Stomach smooth muscle (tissue), 2 donors: ENCODE measurements around the gene PARD3B.

Experiments used
- H3K27ac ChIP-seq: one replicate; pipeline ENCODE4 v1.7.0; 2013; ENCODE audit warnings: mild to moderate bottlenecking, low read length, inconsistent platforms
- H3K27me3 ChIP-seq, 2 donors: one replicate each; pipeline ENCODE4 v1.7.0; 2013; ENCODE audit warnings: low read length in 2 of 2; ENCODE audit not compliant: insufficient read depth in 2 of 2, control insufficient read depth in 1 of 2
- H3K36me3 ChIP-seq, 2 donors: one replicate each; pipeline ENCODE4 v1.7.0; 2013; ENCODE audit warnings: low read length in 2 of 2; ENCODE audit not compliant: control insufficient read depth in 2 of 2, insufficient read depth in 2 of 2
- H3K4me1 ChIP-seq: one replicate; pipeline ENCODE4 v1.7.0; 2013; ENCODE audit warnings: low read length; ENCODE audit not compliant: control insufficient read depth, insufficient read depth
- H3K4me3 ChIP-seq, 2 donors: one replicate each; pipeline ENCODE4 v1.7.0; 2013; ENCODE audit warnings: low read length in 2 of 2
- H3K9ac ChIP-seq, 2 donors: one replicate each; pipeline ENCODE4 v1.7.0; 2013; ENCODE audit warnings: low read length in 2 of 2, mild to moderate bottlenecking in 1 of 2
- H3K9me3 ChIP-seq, 2 donors: one replicate each; pipeline ENCODE4 v1.7.0; 2013; ENCODE audit warnings: low read length in 2 of 2; ENCODE audit not compliant: control insufficient read depth in 2 of 2
- donor health status: healthy.
- donor health status: Pancreatic carcinoma.

PARD3B gene

DNA sequence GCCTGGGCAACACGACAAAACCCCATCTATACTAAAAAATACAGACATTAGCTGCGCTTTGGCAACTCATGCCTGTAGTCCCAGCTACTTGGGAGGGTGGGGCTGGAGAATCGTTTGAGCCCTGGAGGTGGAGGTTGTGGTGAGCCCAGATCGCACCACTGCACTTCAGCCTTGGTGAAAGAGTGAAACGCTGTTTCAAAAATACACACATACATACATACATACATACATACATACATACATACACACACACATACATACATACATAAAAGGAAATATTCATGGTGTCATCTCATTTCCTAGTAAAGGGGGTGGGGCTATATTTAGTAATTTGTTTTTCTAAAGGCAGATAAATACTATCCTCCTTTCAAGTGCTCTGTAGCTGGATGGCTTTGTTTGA is 205.1 kb downstream of the PARD3B start:
- no peaks in the 10 kb centered on the region for H3K9me3 ChIP-seq
- no peaks in the 10 kb centered on the region for H3K36me3 ChIP-seq
- H3K27me3 ChIP-seq = no peaks in the 10 kb centered on the region
- H3K9ac ChIP-seq = no peak overlapping the region
- no peak overlapping the region for H3K4me3 ChIP-seq
- H3K4me1 ChIP-seq = no peaks in the 10 kb centered on the region
- H3K27ac ChIP-seq = no peak overlapping the region

DNA sequence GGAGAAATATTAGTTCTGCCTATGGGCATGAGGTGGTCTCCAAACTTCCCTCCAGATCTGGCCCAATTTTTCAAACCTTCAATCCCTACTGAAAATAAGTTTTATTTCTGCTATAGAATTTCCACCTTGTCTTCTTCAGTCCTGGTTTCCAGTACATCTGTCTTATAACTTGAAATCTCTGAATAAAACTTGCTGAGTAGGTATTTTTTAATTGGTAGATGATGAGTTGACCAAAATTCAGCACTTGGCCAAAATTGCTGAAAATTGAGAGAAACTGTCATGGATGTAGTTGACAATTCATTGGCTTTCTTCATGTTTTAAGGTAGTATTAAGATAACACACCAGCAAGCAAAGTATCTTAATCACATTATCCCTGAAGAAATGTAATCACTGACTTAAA is 206.2 kb downstream of the PARD3B start:
- no peak overlapping the region for H3K27ac ChIP-seq
- no peak overlapping the region for H3K4me3 ChIP-seq
- no peaks in the 10 kb centered on the region for H3K27me3 ChIP-seq
- no peaks in the 10 kb centered on the region for H3K9me3 ChIP-seq
- H3K4me1 ChIP-seq = no peaks in the 10 kb centered on the region
- H3K36me3 ChIP-seq = no peaks in the 10 kb centered on the region
- no peak overlapping the region for H3K9ac ChIP-seq

DNA sequence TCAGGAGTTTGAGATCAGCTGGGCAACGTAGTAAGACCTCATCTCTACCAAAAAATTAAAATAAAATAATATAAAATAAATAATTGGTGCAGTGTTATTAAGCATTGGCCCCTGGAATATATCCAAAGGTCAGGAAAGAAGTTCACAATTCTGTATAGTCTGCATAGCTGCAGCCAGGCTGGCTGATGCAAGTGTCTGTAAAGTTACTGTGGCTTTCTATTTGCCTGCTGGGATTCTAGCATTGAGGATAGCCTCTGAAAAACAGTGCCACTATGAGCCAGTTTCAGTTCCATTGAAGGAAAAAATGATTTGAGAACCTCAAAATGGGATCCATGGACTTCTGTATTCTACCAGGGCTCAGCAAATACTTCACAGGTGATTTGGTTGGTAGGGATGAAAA is 208.6 kb downstream of the PARD3B start:
- Histone ChIP-seq H3K4me1 (no peaks in the 10 kb centered on the region), H3K27me3 (no peaks in the 10 kb centered on the region)

DNA sequence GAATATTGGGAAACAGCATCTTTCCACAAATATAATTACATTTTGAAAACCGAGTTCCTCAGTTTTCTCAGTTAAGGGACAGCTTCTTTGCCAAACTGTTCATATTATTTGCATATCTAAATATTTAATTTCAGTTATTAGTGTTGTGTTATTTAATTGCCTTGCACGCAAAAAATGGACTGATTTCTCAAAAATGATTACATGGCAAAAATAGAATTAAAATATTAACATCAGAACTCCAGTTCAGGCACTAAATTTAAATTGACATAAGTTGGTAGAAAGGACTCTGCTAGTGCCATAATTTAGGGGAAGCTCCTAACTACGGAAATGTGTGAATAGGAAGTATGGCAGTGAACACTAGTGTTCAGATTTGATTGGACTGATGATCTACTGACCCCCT is 209.6 kb downstream of the PARD3B start:
- no peaks in the 10 kb centered on the region for H3K9me3 ChIP-seq
- H3K4me3 ChIP-seq = no peak overlapping the region
- H3K9ac ChIP-seq = no peak overlapping the region
- no peaks in the 10 kb centered on the region for H3K4me1 ChIP-seq
- no peaks in the 10 kb centered on the region for H3K36me3 ChIP-seq
- H3K27me3 ChIP-seq = no peaks in the 10 kb centered on the region
- no peak overlapping the region for H3K27ac ChIP-seq

More for the DNA sequence above, 208.6 kb downstream of the PARD3B start:
- H3K9ac ChIP-seq = no peak overlapping the region
- H3K4me3 ChIP-seq = no peak overlapping the region
- H3K9me3 ChIP-seq = no peaks in the 10 kb centered on the region
- no peak overlapping the region for H3K27ac ChIP-seq
- H3K36me3 ChIP-seq = no peaks in the 10 kb centered on the region

DNA sequence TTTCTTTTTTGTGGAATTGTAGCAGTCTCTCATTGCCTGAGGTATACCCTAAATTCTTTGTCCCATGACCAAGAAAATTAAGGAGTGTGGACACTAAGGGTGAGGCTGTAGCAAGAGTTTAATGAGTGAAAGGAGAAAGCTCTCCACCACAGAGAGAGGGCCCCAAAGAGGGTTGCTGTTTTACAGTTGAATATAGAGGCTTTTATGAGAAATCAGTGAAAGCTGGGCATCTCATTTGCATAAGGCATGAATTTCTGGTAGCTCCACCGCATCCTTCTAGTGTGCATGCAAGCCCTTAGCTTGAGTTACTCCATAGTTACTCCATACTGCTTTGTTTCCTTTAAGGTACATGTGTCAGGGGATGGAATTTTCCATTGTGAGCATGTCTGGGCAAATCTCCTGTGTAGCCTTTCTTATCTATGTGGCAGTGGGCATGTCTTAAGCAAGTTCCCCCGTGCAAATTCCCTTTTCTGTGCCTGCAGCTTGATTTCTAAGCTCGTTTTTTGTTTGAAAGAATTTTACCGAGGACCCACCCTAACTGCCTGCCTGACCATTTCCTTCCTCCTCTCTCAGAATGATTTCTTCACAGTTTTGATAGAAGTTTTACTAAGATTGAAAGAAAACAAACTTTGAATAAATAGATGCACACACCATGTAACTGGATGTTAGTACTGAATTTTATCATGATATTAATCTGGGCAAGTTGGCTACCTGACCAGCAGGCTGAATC is 218.9 kb downstream of the PARD3B start:
- Histone ChIP-seq H3K4me3 (no peak overlapping the region), H3K36me3 (no peaks in the 10 kb centered on the region), H3K9ac (no peak overlapping the region), H3K4me1 (no peaks in the 10 kb centered on the region), H3K9me3 (peaks cover 0 to 14% of the 10 kb centered on the region in 2 donors), H3K27ac (no peak overlapping the region), H3K27me3 (no peaks in the 10 kb centered on the region)

DNA sequence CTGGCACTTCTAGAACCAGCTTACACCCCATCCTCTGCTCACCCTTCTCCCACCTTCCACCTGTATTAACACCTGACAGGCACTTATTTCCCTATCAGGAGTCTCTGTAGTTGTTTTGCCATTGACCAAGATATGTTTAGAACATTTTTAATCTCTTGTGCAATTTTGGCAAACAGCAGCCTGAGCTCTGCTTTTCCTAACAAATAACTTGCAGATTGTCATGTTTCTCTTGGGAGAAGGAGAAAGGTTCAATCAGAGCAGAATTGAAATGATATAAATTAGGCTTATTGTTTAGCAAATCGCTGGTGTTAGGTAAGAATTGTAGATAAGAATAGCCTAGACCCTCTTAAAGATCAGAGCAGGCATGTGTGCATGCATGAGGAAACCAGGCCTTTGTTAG is 225.5 kb downstream of the PARD3B start:
- Histone ChIP-seq H3K9ac (no peak overlapping the region), H3K27ac (no peak overlapping the region), H3K36me3 (no peaks in the 10 kb centered on the region), H3K9me3 (no peaks in the 10 kb centered on the region), H3K4me1 (no peaks in the 10 kb centered on the region), H3K4me3 (no peak overlapping the region), H3K27me3 (no peaks in the 10 kb centered on the region)

DNA sequence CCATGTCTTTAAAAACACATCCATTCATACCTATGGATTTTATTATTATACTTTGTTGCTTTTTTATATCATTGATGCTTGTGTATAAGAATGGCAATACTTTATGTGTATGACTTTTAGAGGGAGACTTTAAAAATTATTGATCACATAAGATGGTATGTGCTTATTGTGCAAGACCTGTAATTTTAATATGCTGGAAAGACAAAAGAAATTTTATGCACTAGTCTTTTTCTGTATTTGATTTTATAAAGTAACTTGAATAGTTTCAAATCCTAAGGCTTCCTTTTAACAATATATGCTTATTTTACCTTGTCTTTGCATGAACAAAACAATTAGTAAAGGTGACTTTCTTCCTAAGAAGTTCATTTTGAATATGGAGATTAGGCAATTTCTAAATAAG is 226.4 kb downstream of the PARD3B start:
- no peaks in the 10 kb centered on the region for H3K9me3 ChIP-seq
- no peaks in the 10 kb centered on the region for H3K36me3 ChIP-seq
- no peaks in the 10 kb centered on the region for H3K27me3 ChIP-seq
- H3K9ac ChIP-seq = no peak overlapping the region
- H3K4me1 ChIP-seq = no peaks in the 10 kb centered on the region
- H3K27ac ChIP-seq = no peak overlapping the region
- no peak overlapping the region for H3K4me3 ChIP-seq

DNA sequence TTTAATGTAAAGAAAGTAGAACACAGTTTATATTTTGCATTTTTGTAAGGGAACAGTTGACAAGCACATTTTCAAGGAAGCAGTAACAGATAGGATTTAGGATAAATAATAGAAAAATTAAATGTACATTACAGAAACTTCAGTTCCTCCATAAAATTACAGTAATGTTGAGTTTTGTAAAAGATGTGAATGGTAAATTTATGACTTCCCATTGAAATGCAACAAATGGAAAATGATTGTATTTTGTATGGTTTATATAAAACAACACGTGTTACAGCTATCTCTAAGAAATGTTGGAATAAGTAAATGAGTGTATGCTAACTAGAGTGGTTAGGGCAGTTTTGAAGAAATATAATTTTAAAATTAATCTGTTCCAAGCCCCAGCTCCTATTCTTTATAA is 227.3 kb downstream of the PARD3B start:
- Histone ChIP-seq H3K9ac (no peak overlapping the region), H3K27ac (no peak overlapping the region), H3K4me1 (no peaks in the 10 kb centered on the region), H3K4me3 (no peak overlapping the region), H3K9me3 (no peaks in the 10 kb centered on the region), H3K27me3 (no peaks in the 10 kb centered on the region), H3K36me3 (no peaks in the 10 kb centered on the region)

DNA sequence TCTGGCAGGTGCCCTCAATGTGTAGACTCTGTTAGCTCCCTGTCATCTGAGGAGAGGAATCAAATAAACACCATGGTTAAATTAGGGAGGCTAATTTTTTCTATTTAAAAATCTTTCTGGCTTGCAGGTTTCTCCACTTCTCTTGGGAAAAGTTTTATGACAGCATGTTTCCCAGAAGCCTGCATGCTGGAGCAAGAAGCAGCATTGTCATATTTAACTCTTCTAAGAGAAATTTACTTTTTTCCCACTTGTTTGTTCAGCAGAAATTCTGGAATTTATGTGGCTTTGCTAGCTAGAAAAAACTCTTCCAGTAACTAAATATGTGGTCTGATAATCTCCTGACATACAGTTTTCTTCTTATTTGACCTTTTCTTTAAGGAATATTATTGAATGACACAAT is 230.5 kb downstream of the PARD3B start:
- H3K9ac ChIP-seq = no peak overlapping the region
- no peaks in the 10 kb centered on the region for H3K4me1 ChIP-seq
- no peak overlapping the region for H3K4me3 ChIP-seq
- H3K27me3 ChIP-seq = no peaks in the 10 kb centered on the region
- H3K9me3 ChIP-seq = no peaks in the 10 kb centered on the region
- no peak overlapping the region for H3K27ac ChIP-seq
- no peaks in the 10 kb centered on the region for H3K36me3 ChIP-seq

DNA sequence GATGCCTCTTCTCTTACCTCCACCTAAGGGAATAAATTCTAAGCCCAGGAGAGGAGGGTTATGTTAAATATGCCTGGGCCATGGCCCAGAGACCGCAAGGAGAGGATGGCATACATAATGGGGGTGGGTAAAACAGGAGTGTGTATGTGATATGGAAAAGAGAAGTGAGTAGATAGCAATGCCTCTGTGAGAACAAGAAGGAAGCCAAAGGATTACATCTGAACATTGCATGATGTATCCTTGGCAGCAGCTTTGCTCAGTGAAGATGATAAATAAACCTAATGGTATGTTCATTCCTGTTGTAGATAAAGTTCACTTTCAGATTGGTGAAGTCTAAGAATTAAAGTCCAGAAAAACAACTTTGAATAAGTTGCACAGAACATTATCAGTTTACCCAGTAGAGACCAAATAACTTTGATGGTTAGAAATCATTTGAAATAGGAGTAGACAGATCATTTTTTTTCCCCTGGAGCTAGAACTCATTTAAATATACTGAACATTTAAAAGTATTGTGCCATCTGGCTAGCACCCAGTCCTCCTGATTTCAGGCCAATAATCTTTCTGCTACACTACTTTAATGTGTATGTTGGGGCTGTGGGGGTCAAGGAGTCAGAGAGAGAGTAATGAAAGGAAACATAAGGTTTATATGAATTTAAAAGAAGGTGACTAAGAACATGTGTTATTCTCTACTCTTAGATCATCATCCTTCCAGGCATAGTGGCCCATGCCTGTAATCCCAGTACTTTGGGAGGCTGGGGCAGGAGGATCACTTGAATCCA is 231.7 kb downstream of the PARD3B start:
- no peaks in the 10 kb centered on the region for H3K36me3 ChIP-seq
- H3K27me3 ChIP-seq = no peaks in the 10 kb centered on the region
- H3K9me3 ChIP-seq = no peaks in the 10 kb centered on the region
- H3K27ac ChIP-seq = no peak overlapping the region
- no peak overlapping the region for H3K4me3 ChIP-seq
- no peak overlapping the region for H3K9ac ChIP-seq
- no peaks in the 10 kb centered on the region for H3K4me1 ChIP-seq

DNA sequence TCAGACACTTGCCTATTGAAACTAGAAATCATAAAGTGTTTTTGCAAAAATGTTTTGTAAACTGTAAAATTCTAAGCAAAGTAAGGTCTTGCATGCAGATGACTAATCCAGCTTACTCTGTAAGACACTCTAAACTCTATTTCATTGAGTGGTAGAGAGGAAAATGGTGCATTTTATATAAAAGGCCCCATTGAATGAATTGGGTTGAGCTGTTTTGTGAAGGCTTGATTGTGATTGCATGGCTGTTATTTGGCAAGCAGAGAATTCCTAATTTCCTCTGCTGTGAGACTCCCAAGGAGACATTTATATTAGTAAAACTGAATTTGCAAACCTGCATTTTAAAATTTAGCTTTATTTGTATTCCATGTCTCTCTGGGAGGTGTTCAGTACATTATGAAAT is 234.5 kb downstream of the PARD3B start:
- H3K27ac ChIP-seq = no peak overlapping the region
- no peaks in the 10 kb centered on the region for H3K36me3 ChIP-seq
- H3K4me1 ChIP-seq = no peaks in the 10 kb centered on the region
- H3K9ac ChIP-seq = no peak overlapping the region
- H3K9me3 ChIP-seq = no peaks in the 10 kb centered on the region
- no peak overlapping the region for H3K4me3 ChIP-seq
- H3K27me3 ChIP-seq = no peaks in the 10 kb centered on the region
